Stimulated activated CD8-positive, alpha-beta memory T cell treated with anti-CD3 and anti-CD28 coated beads, Interleukin-4, amount 100 ng/mL, for 4 hours (primary cell): ENCODE results near the gene EMID1.

Source experiments
- DNase-seq, 2 donors: peaks; one replicate each; pipeline ENCODE4 v3.0.0-alpha.2; 2020; ENCODE audit warnings: low read depth in 2 of 2, low spot score in 1 of 2

The EMID1 gene

GRCh38 chr22:29194184-29194583 is 11.5 kb upstream of the EMID1 start:
- DNase-seq = no peak

- no peak for DNase-seq
These were observed 10.4 kb upstream of the EMID1 start for GRCh38 chr22:29195118-29195963.

DNA sequence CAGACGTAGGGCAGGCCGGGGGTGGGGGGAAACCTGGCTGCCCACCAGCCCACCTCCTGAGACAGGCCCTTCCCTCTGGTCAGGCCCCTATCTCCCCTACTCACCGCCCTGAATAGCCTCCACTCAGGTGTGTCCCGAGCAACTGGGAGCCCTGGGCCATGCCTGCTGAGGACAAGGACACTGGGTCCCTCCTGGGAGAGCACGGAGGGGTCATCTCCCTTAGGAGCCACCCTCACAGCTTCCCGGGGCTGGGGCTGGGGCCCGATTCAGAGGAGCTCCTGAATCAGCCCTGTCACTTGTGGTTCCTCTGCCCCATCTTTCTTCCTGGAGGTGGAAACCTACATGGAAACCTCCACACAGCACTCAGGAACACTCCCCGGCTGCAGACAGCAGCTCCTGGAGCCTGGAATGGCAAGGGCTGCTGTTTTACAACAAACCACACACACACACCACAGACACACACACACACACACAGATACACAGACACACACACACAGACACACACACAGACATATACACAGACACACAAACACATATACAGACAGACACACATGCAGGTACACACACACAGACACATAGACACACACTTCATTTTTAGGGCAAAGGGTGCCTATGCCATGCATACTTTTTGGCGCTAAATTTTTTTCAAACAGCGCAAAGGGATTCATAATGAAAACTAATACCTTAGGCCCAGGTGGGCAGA is 9.6 kb upstream of the EMID1 start:
- no peak for DNase-seq

- DNase-seq = no peak
These were observed 8.6 kb upstream of the EMID1 start for GRCh38 chr22:29197096-29197495.

DNA sequence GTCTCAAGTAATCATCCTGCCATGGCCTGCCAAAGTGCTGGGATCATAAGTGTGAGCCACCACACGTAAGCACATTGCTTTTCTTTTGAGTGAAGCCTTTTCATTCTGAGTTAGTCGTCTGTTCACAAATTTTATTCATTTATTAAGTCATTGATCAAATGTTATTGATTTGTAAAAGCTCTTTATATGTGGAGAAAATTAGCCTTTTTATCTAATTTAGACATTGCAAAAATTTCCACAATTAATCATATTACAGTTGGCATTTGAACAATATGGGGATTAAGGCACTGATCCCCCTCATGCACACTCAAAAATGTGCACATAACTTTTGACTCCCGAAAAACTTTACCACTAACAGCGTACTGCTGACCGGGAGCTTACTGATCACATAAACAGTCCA is 7.5 kb upstream of the EMID1 start:
- DNase-seq = no peak

GRCh38 chr22:29199702-29200400 is 5.8 kb upstream of the EMID1 start:
- DNase-seq = no peak

DNA sequence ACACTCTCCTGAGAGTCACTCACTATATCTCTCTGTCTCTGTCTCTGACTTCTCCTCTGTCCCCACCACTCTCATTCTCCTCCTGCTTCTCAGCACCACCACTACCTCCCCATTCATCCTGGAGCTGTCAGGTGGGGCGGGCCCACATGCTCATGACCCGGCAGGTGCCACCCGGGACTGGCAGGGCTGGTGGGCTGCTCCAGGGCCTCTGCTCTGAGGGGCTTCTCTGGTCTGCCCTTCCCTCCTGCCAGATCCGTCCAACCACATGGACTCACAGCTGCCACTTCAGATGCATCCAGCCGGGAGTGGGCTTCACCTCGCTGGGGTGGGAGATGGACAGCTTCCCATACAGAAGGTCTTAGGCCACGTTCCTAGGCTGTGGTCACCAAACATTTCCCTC is 4.8 kb upstream of the EMID1 start:
- DNase-seq = no peak

DNA sequence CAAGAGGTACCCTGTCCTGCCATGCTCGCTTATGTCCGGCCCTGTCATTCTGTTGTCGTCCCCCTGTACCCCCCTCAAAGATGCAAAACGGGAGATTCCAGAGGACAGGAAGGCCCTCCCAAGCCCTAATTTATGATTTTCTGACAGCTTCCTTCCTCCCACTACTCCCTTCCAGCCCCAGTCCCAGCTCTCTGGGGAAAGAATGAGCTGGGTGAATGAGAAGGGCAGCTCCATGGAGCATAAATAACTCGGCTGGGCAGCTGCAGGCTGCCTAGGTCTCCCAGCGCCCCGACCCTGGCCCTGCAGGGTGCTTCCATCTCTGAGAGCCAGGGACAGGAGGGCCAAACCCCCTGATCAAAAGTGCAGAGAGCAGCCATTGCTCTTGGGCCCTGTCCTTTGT is 3.9 kb upstream of the EMID1 start:
- DNase-seq = no peak

GRCh38 chr22:29202212-29203192 is 3.2 kb upstream of the EMID1 start:
- DNase-seq = peak in 1 of 2 donors; percentile 24

GRCh38 chr22:29203488-29204454 is 1.9 kb upstream of the EMID1 start:
- DNase-seq = no peak

DNA sequence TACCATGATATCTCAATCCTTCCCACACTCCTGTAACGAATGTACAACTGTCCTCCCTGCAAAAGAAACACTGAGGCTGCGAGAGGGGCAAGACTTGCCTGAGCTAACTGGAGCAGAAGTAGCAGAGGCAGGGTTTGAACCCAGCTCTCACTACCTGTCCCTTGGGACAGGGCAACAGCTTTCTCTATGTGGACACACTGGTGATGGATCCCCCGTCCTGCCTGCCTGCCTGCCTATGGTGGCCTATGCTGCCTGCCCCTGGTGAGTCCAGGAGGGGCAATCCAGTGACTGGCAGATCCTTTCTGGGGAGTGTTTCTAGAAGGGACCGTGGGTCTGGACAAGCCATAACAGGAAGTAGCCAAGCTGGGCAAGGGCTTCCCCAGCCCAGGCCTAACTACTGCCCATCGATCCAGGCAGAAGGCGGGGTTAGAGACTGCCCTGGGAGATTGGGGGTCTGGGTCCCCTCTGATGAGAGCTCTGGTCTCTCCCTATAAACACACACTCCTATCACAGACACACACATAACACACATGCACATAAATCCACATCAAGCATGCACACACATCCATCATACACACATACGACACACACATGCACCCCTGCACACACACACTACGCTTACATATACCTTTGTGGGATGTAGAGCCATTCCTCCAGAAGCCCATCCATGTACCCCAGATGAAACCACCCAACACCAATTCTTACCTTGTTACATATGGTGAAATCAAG is 1.1 kb upstream of the EMID1 start:
- no peak for DNase-seq

GRCh38 chr22:29205252-29205593 is 473 bp upstream of the EMID1 start:
- no peak for DNase-seq

- no peak for DNase-seq
These were observed 911 bp downstream of the EMID1 start for GRCh38 chr22:29206372-29207242.

- no peak for DNase-seq
These were observed 1.5 kb downstream of the EMID1 start for GRCh38 chr22:29207243-29207550.

GRCh38 chr22:29207562-29208501 is 2.1 kb downstream of the EMID1 start:
- no peak for DNase-seq

GRCh38 chr22:29208502-29208862 is 2.8 kb downstream of the EMID1 start:
- no peak for DNase-seq

DNA sequence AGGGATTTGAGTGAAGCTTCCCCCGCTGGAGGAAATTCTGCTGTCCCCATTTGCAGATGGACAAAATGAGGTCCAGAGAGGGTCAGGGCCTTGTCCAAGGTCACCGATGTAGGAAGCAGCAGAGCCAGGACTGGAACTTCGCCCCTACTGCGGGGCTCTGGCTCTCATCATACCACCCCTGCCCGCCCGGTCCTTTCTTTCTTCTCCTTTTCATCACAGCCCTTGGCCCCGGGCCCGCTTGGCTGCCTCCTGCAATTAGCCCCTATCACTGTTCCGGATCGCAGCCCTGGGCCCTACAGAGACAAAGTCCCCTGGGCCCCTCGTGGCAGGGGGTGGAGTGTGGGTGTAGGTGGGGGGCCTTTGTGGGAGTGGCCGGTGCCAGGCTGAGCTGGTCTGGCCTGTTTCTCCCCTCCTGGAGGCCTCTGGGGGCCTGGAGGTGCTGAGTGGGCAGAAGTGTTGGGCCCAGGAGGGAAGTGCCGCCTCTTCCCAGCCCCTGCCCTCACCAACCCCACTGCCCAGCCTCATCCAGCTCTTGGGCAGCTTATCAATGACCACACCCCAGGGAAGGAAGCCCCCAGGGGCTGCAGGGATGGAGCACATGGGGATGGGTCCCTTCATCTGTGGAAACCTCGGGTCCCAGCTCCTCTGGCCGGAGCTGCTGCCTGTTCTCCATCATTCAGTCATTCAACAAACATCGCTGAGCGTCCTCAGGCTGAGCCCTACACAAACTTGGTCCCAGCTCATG is 3.4 kb downstream of the EMID1 start:
- no peak for DNase-seq
